ENCODE data around the gene ARHGEF37.
A peak's percentile ranks its signal among the peaks of the same experiment; 100 is the strongest.
"Not testable (repeated sequence)": the region's sequence is repeated elsewhere in the genome, so short reads cannot be mapped to it uniquely, and the experiment has no call there.

Gene ARHGEF37

DNA sequence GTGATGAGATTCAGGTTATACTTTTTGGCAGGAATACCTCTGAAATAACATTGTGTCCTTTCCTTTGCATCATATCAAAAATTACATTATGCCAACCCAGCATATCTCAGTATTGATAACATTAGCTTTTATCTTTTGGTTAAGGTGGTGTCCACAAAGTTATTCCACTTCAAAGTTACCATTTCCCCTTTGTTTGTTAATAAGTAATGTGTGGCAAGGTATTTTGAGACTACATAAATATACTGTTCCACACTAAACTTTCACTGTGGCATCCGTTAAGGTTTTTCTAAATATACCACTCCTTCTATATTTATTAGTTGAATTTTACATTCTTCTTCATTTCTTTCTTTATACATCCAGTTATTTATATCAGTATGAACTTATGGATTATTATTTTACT is 14.1 kb upstream of the ARHGEF37 start:
- no peak for DNase-seq

DNA sequence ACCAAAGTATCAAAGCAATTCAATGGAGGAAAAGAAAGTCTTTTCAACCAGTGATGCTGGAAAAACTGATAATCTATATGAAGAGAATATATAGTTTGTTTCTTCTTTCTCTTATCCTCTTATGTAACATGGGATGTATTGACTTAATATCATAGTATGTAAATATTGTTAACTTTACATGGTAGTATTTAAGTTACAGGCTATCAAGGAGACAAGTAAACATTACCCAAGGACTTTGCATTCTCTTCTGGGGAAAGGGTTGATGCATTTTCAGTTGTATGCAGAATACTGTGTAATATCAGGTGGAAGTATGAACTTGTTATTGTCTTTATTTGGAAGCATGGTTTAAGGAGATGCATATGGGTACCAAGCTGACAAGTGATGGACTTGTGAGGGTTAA is 9.1 kb upstream of the ARHGEF37 start:
- DNase-seq: no peak

DNA sequence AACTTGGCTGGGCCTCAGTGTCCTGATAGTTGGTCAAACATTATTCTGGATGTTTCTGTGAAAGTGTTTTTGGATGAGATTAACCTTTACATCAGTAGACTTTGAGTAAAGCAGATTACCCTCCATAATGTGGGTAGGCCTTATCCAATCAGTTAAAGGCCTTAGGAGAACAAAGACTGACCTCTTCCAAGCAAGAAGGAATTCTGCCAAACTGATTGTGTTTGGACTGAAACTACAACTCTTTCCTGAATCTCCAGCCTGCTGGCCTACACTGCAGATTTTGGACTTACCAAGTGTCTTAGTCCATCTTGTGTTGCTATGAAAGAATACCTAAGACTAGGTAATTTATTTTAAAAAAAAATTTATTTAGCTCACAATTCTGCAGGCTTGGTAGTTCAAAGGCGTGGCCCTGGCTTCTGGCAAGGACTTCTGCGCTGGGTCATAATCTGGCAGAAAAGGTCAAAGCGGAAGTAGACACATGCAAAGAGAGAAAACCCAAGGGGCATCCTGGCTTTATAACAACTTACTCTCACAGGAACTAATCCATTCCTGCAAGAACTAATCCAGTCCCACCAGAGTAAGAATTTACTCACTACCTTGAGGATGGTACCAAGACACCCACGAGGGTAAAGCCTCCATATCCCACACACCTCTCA is 8.6 kb upstream of the ARHGEF37 start:
- DNase-seq: no peak

DNA sequence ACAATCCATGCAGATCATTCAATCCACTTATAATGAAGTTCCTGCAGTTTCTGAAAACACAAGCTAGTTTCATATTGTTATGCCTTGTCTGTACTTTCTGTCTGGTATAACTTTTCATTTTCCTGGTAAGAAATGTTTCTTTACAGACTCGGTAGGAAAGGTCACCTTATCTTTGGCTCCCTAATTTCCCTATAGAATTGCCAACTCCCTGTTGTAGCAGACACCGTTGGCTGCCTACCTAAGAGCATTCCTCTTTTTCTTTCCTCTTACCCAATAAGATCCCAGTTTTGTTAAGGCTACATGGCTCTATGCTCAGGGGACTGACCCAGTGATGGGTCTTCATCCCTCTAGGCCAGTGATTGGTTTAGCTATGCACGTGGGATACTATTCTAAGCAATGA is 6.2 kb upstream of the ARHGEF37 start:
- DNase-seq: no peak

DNA sequence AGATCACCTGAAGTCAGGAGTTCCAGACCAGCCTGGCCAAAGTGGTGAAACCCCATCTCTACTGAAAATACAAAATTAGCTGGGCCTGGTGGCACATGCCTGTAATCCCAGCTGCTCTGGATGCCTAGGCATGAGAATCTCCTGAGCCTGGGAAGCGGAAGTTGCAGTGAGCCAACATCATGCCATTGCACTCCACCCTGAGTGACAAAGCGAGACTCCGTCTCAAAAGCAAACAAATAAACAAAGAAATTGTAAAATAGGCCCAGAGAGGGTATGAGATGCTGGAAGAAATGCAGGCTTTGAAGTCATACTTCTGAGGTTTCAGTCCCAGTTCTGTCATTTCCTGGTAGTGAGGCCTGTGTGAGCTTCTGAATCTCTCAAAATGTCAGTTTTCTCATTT is 5.3 kb upstream of the ARHGEF37 start:
- no peak for DNase-seq

DNA sequence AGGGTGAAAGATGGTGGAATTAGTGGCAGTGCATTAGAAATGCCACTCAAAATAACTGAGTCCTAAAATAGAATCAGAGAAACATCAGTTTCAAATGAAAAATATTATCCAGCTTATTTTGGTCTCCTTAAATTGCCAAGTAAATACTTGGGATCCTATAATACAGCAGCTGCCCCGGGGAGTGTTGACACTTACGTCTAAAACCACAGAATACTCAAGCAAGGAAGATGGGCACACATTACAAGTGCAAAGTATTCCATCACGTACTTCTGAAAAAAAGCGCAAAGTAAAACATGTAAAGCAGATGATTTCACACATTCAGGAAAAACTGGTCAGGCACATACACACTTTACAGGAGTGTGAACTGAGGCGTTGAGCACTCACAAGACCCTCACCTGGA is 2.4 kb upstream of the ARHGEF37 start:
- DNase-seq: no peak

DNA sequence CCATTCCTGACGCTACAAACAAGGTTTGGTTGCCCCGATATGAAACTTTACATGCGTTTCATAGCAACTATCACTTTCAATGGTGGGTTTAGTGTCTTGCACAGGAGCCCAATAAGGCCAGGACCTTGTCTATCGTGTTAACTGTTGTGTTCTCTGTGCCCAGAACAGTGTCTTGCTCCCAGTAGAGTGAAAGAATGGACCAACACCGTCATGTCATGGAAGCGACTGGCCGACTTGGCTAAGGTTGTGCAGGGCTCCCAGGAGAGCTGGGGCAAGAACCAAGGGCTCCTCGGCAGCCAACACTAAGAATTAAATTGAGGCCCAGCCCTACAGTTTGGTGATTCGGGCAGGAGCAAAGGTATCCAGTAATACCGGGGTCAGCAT is 498 bp upstream of the ARHGEF37 start:
- DNase-seq: no peak

DNA sequence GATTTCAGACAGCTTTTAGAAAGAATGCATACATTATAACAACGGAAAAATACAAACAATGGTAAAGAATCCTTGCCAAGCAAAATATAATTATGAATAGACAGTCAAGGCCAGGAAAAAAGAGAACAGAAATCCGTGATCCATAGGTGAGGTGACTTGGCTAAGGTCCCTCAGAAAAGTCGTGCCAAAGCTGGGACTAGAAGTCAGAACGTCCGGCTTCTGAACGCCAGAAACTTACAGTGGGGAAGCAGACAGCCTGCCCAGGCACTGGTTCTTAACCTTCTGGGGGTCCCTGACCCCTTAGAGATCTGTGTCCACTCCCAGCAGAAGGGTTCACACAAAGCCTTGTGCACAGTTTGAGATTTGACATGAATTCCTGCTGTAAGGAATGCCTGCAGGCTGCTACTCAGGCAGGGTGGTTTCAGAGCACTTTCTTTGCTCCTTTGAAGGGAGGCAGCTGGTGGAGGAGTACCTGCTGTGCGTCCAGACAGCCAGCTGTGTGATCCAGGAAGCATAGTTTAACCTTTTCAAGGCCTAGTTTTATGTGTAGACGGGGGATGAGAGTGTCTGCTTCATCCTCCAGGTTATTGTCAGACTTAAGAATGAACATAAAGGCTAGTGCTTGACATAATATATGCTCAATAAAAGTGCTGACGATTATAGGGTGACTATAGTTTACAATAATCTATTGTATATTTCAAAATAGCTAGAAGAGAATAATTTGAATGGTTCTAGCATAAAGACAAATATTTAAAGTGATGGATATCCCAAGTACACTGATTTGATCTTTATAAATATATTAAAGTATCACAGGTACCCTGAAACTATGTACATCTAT is 852 bp downstream of the ARHGEF37 start:
- no peak for DNase-seq

DNA sequence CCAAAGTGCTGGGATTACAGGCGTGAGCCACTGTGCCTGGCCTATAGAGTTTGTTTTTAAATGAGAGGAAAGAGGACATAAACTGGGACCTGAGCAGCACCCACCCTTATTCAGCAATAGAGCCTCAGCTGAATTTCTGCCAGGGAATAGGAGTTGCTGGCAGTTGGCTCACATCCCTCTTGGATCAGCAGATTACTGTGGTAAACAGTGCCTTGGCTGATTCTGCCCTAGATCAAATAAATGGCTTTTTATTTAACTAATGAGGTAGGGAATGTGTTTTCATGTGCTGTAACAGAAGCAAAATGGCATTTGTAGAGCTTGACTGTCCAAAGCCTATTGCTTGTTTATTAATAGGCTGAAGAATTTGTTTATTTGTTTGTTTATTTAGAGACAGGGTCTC is 2.1 kb downstream of the ARHGEF37 start:
- no peak for DNase-seq

DNA sequence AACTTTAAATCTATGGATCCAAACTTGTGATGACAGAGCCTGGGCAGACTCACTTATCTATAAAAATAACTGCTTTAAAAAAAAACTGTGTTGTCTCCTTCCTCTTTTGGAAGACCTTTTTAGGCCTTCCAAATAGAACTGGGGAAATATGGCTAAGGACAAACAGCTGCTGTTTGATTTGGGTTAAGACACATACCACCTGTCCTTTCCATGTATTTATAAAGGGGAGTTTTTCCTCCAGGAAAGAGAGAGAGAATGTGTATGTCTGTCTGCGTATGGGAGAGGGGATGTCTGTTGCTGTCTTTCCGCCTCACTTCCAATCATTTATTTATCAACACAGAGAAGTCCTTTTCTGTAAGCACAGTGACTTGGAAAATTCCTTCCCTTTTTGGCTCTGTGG is 2.8 kb downstream of the ARHGEF37 start:
- no peak for DNase-seq

DNA sequence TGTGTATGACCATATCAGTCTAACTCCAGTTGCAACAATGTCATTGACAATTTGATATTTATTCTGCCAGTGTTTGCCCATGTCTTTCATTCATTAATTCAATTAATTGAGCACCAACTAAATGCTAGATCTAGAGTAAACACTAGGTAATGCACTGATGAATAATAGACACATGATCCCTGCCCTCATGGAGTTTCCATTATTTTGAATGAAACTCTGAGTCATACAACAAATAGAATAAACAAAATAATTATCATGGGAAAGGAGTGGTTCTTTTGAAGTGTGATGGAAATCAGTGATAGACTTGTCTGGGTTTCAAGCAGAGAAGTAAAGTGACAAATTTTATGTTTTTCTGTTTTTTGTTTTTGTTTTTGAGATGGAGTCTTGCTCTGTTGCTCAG is 4.6 kb downstream of the ARHGEF37 start:
- DNase-seq: no peak

DNA sequence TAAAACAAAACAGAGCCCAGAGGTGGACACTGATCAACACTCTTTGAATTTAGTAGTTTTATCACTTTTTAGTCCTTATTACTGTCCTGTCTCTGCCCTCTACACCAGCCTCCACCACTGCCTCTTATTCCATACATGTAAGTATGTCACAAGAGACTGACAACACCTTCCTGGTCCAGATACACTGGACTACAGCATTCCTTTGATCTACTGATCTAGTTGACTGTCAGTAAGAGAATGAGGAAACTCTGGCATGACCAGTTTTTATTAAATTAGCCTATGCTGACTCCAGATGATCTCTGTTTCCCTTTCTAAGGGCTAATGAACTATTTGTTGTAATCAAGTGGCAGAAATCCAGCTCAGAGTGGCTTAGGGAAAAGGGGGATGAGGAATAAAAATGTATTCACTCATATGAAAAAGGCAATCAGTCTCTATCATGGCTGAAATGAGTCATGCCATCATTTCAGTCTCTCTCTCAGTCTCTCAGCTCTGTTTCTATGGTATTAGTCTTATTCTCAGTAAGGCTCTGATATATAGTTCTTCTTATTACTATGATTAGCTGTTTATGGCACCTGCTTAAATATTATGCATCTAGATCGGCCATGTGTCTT is 5.5 kb downstream of the ARHGEF37 start:
- DNase-seq: no peak

DNA sequence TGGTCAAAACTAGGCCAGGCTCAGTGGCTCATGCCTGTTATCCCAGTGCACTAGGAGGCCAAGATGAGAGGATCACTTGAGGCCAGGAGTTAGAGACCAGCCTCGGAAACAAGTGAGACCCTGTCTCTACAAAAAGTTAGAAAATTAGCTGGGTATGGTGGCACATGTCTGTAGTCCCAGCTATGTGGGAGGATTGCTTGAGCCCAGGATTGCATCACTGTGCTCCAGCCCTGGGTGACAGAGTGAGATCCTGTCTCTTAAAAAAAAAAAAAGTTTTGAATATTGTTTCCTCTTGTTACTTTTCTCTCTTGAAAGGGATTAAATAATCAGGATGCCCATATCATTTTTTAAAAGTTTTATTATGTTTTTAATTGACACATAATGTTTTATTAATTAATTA is 7.6 kb downstream of the ARHGEF37 start:
- DNase-seq: no peak

DNA sequence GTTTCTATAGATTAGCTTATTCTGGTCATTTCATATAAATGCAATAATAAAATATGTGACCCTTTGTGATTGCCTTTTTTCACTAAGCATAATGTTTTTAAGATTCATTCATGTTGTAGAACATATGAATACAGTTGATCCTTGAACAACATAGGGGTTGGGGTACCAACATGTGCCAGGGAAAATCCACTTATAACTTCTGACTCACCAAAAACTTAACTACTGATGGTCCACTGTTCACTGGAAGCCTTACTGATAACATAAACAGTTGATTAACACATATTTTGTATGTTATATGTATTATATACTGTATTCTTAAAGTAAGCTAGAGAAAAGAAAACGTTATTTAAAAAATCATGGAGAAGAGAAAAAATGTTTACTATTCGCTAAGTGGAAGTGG is 12.1 kb downstream of the ARHGEF37 start:
- no peak for DNase-seq

DNA sequence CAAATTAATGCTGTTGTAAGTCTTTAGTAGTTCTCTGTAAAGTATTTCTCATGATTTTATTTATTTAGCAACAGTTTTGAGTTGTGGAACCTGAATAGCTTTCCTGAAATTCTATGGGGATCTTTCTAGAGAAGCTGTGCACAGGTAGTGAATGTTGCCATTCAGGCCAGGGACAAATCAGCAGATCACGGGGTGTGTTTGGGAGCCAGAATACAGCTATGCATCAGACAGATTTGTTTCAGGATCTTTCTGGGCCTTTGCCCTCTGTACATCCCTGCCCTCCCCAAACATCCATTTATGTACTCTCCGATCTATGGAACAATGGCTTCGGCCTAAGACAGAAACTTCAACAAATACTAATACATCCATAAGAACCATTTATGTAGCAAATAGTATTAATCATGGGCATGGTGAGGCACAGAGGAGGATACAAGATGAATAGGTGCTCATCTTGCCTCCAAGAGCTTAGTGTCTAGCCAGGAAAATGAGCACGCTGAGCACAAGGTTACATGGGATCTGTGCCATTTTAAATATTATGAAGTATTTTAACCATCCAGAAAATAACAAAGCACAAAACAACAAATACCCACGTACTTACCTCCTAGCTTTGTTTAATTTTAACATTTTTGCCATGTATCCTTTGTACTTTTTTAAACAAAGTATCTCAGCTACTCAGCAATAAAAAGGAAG is 13.1 kb downstream of the ARHGEF37 start:
- no peak for DNase-seq

DNA sequence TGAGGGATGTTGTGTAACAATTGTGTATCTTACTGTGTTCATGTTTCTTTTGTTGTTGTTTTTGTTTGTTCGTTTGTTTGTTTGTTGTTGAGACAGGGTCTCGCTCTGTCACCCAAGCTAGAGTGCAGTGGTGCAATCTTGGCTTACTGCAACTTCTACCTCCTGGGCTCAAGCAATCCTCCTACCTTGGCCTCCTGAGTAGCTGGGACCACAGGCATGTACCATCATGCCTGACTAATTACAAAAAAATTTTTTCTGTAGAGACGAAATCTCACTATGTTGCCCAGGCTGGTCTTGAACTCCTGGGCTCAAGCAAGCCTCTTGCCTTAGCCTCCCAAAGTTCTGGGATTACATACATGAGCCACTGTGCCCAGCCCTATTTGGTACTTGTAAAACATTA is 13.8 kb downstream of the ARHGEF37 start:
- DNase-seq: peak; percentile 45

DNA sequence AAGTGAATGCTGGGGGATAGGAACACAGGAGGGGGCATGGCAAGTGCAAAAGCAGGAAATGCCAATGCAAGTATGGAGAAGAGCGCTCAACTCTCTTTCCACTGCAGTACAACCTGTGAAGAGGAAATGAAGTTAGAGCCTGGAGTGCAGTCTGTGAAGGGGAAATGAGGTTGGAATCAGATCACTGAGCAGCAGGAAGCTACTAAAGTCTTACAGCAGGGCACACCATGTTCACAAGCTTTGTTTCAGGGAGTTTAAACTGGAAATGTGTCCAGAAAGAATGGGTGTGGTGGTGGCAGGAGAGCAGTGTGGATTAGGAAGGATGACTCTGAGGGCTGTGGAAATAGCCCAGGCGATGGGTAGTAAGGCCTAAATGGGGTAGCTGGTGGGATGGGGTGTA is 15.4 kb downstream of the ARHGEF37 start:
- DNase-seq: no peak

DNA sequence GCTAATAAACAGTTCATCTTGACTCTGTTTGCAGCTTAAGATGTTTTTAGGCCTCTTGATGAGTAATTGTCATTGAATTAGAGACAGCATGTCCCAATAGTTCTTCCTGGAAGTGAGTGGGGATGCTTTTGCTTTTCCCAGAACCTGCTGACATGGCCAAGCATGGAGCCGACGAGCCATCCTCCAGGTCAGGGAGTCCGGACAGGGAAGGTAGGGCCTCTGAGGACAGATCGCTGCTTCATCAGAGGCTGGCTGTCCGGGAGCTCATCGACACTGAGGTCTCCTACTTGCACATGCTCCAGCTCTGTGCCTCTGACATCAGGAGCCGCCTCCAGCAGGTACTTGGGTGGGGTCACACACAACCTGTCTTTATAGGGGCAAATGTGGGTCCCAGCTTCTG is 16.3 kb downstream of the ARHGEF37 start:
- DNase-seq: no peak

DNA sequence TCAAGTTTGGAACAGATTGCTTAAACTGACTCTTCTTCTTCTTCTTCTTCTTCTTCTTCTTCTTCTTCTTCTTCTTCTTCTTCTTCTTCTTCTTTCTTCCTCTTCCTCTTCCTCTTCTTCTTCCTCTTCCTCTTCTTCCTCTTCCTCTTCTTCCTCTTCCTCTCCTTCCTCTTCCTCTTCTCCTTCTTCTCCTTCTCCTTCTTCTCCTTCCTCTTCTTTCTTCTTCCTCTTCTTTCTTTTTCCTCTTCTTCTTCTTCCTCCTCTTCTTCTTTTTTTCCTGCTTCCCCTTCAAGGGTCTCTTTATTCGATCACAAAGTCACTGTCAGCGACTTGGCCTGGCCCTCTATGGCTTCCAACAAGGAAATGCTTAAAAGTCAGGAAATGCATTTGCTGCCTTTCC is 16.9 kb downstream of the ARHGEF37 start:
- not testable (repeated sequence) for DNase-seq

DNA sequence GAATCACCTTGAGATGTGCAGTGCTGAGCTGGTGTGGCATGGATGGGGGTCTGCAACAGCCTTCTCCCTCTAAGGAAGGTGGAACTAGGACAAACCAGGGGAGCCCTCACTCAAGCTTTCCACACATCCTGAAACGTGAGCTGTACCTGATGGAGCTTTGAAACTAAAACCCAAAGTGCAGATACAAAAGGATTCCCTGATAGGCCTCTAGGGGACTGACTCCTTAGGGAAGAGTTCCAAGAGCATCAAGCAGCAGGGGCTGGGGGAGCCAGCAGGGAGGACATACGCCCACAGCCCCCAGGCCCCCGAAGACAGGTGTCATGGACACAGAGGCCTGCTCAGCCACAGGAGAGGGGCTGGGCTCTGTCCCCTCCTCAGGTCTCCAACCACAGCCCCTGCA is 17.7 kb downstream of the ARHGEF37 start:
- no peak for DNase-seq

DNA sequence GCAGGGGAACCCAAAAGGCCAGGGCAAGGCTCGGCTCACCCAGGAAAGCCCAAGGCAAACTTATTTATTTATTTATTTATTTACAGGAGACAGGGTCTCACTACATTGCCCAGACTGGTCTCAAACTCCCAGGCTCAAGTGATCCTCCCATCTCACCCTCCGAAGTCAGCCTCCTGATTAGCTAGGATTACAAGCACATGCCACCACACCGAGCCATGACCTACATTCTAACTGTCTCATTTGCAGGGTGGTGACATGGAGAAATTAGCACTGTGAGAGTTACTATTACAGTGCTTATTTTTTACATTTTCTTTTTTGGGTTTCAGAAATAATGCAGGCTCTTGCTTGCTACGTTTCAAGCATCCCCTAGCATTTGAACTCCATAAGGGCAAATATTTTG is 18.1 kb downstream of the ARHGEF37 start:
- DNase-seq: no peak

DNA sequence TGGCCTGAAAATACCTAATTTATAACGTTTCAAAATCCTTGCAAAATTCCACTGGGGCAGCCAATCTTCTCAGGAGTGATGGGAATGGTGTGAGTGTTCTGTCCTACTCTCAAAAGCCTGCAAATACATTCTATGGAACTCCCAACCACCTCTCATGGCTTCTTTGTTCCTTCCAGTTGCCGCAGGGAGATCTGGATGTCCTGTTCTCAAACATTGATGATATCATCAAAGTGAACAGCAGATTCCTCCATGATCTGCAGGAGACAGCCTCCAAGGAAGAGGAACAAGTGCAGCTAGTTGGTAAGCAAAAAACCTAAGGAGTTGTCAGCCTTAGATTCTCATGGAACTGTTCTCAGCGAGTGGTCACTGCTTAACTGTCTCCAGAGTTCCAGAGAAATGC is 19.6 kb downstream of the ARHGEF37 start:
- DNase-seq: no peak

DNA sequence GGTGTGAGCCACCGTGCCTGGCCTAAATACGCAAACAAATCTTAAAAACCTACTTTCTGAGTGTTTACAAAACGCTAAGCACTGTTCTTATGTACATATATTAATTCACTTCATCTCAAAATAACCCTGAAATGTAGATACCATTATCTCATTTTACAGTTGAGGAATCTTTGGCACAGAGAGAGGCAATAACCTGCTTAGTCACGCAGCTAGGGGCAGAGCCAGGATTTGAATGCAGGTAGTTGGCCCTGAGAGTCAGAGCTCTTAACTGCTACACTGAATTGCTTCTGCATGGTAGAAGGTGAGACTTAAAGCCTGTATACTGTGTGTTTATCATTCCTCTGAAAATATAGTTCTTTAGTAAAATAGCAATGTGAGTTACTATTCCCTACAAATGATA is 21.9 kb downstream of the ARHGEF37 start:
- no peak for DNase-seq

DNA sequence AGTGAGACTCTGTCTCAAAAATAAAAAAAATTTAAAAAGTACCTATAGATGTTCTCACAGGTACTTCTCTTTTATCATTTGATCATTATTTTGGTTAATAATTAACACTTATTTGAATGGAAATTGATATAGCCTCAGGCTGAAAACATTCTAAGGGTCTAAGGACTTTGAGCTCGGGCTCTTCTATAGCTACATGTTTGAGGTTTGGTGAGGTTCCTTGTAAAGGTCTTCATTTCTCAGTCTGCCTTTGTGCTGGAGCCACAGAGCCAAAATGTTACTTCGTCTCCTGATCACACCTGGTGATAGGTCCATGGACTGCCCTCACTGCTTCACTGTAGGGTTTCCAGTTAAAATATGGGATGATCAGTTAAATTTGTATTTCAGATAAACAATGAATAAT is 22.6 kb downstream of the ARHGEF37 start:
- no peak for DNase-seq

All from EL (cell line).